Measurements from ENCODE around the gene FANCD2.

GRCh38 chr3:10074666-10075065 lies 48.4 kb downstream of the FANCD2 start:
- TF ChIP-seq POLR2A (IDR thresholded peaks at IDR 0.05) (no peak), CTCF (IDR thresholded peaks at IDR 0.05) (no peak)

All from heart left ventricle (tissue), 13 donors.